Measurements from ENCODE around the gene WNT7B.
A peak's percentile ranks its signal among the peaks of the same experiment; 100 is the strongest.

DNA sequence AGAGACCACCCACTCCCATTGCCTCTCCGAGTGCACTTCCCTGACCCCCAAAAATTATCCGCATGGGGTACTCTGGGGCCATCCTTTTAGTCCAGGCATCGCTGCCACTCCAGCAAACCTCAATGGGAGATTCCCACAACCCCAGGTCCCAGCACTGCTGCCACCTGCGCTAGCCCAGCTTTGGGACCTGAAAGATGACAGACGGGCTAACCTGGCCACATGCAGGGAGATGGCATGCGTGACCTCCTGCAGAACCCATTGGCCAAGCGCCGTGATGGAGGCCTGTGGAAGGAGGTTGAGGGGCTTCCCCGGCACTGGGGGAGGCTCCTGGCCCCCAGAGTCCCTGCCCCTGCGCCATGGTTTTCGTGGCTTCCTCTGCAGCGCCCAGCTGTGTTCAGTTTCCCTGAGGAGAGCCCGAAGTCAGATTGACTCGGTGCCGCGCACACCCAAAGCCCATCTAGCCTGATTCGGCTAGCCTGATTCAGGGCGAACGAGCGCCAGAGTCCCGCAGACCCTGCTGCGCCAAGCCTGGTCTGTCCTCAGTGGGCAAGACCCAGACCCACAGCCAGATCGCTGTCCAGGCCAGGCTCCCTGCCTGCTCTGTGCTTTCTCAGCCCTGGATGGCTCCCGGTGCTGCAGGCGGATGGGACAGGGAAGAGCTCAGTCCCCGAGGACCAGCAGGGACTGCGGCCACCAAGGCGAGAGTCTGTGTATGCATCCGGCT is 751 bp upstream of the WNT7B start:
- TF ChIP-seq CTCF (conservative IDR thresholded peaks at IDR 0.05; ENCODE audit: low read depth, low read length) (no peak), EZH2 (IDR thresholded peaks at IDR 0.05; ENCODE audit: borderline replicate concordance, low read depth, low read length, poor library complexity, severe bottlenecking) (peak; percentile 95)
